Left lung (tissue), 10 donors: ENCODE results near the gene OR1J2. TPM values are rescaled to one million over a fixed set of nuclear protein-coding genes. Genes with fewer than 3 reads are reported as not detected.

Experiments used
- ATAC-seq: fragments of 200-7000 bp; cut with Tn5 transposase; one replicate; pipeline ENCODE4 v1.9.1; 2020; ENCODE audit warnings: moderate library complexity
- DNase-seq, 4 donors: peaks; one replicate each; pipeline ENCODE4 v3.0.0-alpha.2; 2013 to 2020
- H3K27ac ChIP-seq, 2 donors: fragments of 200-600 bp; sonication (generic) in 1 of 2; one replicate each; pipeline versions ENCODE4 v1.5.0 to v1.8.0; 2020 to 2021
- H3K27me3 ChIP-seq, 2 donors: fragments of 200-600 bp; sonication (generic) in 1 of 2; one replicate each; pipeline versions ENCODE4 v1.5.0 to v1.8.0; 2020 to 2021
- H3K36me3 ChIP-seq, 2 donors: fragments of 200-600 bp; sonication (generic) in 1 of 2; one replicate each; pipeline versions ENCODE4 v1.5.0 to v1.8.0; 2020 to 2021
- H3K4me1 ChIP-seq, 2 donors: fragments of 200-600 bp; one replicate each; pipeline ENCODE4 v1.8.0; 2021
- H3K4me3 ChIP-seq, 2 donors: fragments of 200-600 bp; sonication (generic) in 1 of 2; one replicate each; pipeline versions ENCODE4 v1.5.0 to v1.8.0; 2020 to 2021; ENCODE audit warnings: mild to moderate bottlenecking in 1 of 2
- H3K9me3 ChIP-seq, 2 donors: fragments of 200-600 bp; sonication (generic) in 1 of 2; one replicate each; pipeline versions ENCODE4 v1.5.0 to v1.8.0; 2020 to 2021
- CTCF ChIP-seq, 2 donors: fragments of 200-600 bp; sonication (generic) in 1 of 2; IDR thresholded peaks; one replicate each; pipeline versions ENCODE4 v1.5.0 to v1.8.0; 2021; ENCODE audit warnings: antibody characterized with exemption in 2 of 2
- intact Hi-C, 2 donors: fragments of 100-400 bp; cut with DNase I; formaldehyde crosslinking; loops; one replicate each; pipeline versions ENCODE4 v1.11.2 to v1.14.2; 2022
- polyA plus RNA-seq, 6 donors: library from polyadenylated mRNA; unstranded; fragments of 120-200 nt; gene quantifications; one replicate each; pipeline ENCODE4 v1.2.1, GENCODE V29; 2013; ENCODE audit not compliant: insufficient read length in 6 of 6
- total RNA-seq, 2 donors: library from RNA; stranded (reverse); fragmentation: NEBNext Ultra II Directional; extraction: Animal tissue kit (Norgen Biotek cat#: 25700); gene quantifications; one replicate each; pipeline ENCODE4 v1.2.1, GENCODE V29; 2021
- donor health status: DM: no; HTN: yes; CAD: no.
- donor health status: DM: no; HTN: no; CAD: no.

OR1J2 gene
- total and polyA plus RNA-seq, 8 donors, result not detected

DNA sequence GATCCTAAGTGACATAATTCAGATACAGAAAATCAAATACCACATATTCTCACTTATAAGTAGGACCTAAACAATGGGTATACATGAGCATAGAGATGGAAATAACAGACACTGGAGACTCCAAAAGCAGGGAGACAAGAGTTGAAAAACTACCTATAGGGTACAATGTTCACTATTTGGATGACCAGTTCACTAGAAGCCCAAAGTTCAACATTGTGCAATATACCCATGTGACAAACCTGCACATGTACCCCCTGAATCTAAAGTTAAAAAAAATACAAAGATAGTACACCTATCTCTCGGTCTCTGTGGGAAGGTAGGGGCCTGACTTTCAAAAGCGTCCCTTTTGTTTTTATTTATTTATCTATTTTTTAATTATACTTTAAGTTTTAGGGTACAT lies 28.2 kb downstream of the OR1J2 start:
- no peak overlapping the region for H3K27ac ChIP-seq
- intact Hi-C loops, result no loop called here
- ATAC-seq (no peak), DNase-seq (no peak)
- no peaks in the 10 kb centered on the region for H3K36me3 ChIP-seq
- H3K4me3 ChIP-seq, result no peak overlapping the region
- no peaks in the 10 kb centered on the region for H3K4me1 ChIP-seq
- H3K9me3 ChIP-seq, result no peaks in the 10 kb centered on the region
- no peaks in the 10 kb centered on the region for H3K27me3 ChIP-seq
- no peak for TF ChIP-seq CTCF (IDR thresholded peaks at IDR 0.05)

DNA sequence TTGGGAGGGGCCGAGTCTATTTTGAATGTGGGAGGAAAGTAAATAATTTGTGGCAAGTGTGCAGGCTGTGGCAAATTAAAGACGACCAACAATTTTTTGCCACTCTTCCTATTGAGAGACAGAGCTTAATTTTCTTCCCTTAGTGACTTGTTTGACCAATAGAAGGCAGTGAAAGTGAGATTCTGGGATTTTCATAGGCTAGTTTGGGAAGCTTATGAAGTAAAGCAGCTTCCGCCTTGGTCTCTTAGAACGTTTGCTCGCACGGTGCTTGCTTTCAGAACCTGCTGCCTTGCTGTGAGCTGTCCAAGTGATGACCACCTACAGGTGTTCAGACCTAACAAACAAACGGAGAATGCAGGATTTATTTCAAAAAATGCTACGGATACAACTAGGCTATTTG lies 35.6 kb downstream of the OR1J2 start:
- DNase-seq (no peak), ATAC-seq (no peak)
- H3K27me3 ChIP-seq, result no peaks in the 10 kb centered on the region
- no peak for TF ChIP-seq CTCF (IDR thresholded peaks at IDR 0.05)
- H3K9me3 ChIP-seq, result no peaks in the 10 kb centered on the region
- H3K4me3 ChIP-seq, result no peak overlapping the region
- intact Hi-C loops, result no loop called here
- H3K36me3 ChIP-seq, result no peaks in the 10 kb centered on the region
- no peak overlapping the region for H3K27ac ChIP-seq
- no peaks in the 10 kb centered on the region for H3K4me1 ChIP-seq

DNA sequence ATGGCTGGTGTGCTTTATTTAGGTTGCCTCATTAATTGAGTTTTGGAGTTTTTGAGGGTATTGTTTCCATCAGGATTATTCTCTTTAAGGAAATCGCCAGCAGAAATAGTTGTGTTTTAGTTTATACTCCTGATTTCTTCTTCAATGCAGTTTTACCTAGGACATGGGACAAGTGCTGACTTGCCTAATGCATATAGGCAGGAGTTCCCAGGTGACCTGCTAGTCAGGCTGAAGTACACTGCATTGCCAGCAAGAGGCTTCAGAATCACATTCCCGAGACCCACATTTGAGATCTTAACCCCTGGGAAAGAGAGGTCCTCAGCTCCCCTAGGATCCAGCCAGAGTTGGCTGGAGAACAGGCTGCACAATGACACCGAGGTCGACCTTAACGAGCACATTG lies 40.8 kb downstream of the OR1J2 start:
- DNase-seq (no peak), ATAC-seq (no peak)
- intact Hi-C loops, result no loop called here
- no peaks in the 10 kb centered on the region for H3K27me3 ChIP-seq
- no peak overlapping the region for H3K27ac ChIP-seq
- no peaks in the 10 kb centered on the region for H3K36me3 ChIP-seq
- H3K9me3 ChIP-seq, result no peaks in the 10 kb centered on the region
- TF ChIP-seq CTCF (IDR thresholded peaks at IDR 0.05), result no peak
- H3K4me1 ChIP-seq, result no peaks in the 10 kb centered on the region
- no peak overlapping the region for H3K4me3 ChIP-seq

GRCh38 chr9:122552812-122553211 lies 42.2 kb downstream of the OR1J2 start, which contains the start of gene OR1N2:
Gene OR1N2 (plus strand): TSS chr9:122553112. CDS start chr9:122553212, 100 bp downstream.
- no peak for TF ChIP-seq CTCF (IDR thresholded peaks at IDR 0.05)
- Histone ChIP-seq H3K4me3 (no peak within 1 kb of the TSS), H3K27me3 (no peaks in the 10 kb centered on the region), H3K9me3 (no peaks in the 10 kb centered on the region), H3K4me1 (no peaks in the 10 kb centered on the region), H3K36me3 (no peaks in the 10 kb centered on the region), H3K27ac (no peak within 1 kb of the TSS)
- intact Hi-C loops, result no loop called here
- DNase-seq (no peak), ATAC-seq (no peak)

Other genes with a start within 250 kb of the OR1J2 start
- gene RBM18, start 246.0 kb upstream of the OR1J2 start, total RNA-seq, result 10 to 100 TPM; 17.8 to 21.6 TPM
- 10 to 100 TPM; 27.9 to 38.7 (median 30.1) TPM for gene RBM18, start 246.0 kb upstream of the OR1J2 start, polyA plus RNA-seq
- 10 to 100 TPM; 21.3 to 35.7 TPM for gene MRRF, start 245.9 kb upstream of the OR1J2 start, total RNA-seq
- gene MRRF, start 245.9 kb upstream of the OR1J2 start, polyA plus RNA-seq, result 10 to 100 TPM; 36.4 to 53.0 (median 42.0) TPM
- gene PTGS1, start 139.8 kb upstream of the OR1J2 start, total RNA-seq, result 10 to 100 TPM; 12.9 to 16.3 TPM
- gene PTGS1, start 139.8 kb upstream of the OR1J2 start, polyA plus RNA-seq, result 1 to 10 TPM; 3.8 to 5.4 (median 4.3) TPM
- gene OR1J1, start 32.9 kb upstream of the OR1J2 start, total RNA-seq, result not detected
- gene OR1J1, start 32.9 kb upstream of the OR1J2 start, polyA plus RNA-seq, result not detected
- not detected for gene OR1J4, start 8.3 kb downstream of the OR1J2 start, total RNA-seq
- not detected for gene OR1J4, start 8.3 kb downstream of the OR1J2 start, polyA plus RNA-seq
- gene OR1N1, start 16.5 kb downstream of the OR1J2 start, total RNA-seq, result not detected
- gene OR1N1, start 16.5 kb downstream of the OR1J2 start, polyA plus RNA-seq, result not detected
- gene OR1N2, start 42.3 kb downstream of the OR1J2 start, total RNA-seq, result not detected
- not detected for gene OR1N2, start 42.3 kb downstream of the OR1J2 start, polyA plus RNA-seq
- gene OR1L8, start 72.6 kb downstream of the OR1J2 start, total RNA-seq, result not detected
- gene OR1L8, start 72.6 kb downstream of the OR1J2 start, polyA plus RNA-seq, result under 1 TPM; 0.10 to 0.52 (median 0.37) TPM
- not detected for gene OR1Q1, start 103.9 kb downstream of the OR1J2 start, total RNA-seq
- under 1 TPM in 1 of 6 donors, not detected in 5; 0.21 TPM for gene OR1Q1, start 103.9 kb downstream of the OR1J2 start, polyA plus RNA-seq
- under 1 TPM in 1 of 2 donors, not detected in 1; 0.29 TPM for gene OR1B1, start 146.8 kb downstream of the OR1J2 start, total RNA-seq
- gene OR1B1, start 146.8 kb downstream of the OR1J2 start, polyA plus RNA-seq, result under 1 TPM in 1 of 6 donors, not detected in 5; 0.20 TPM
- gene OR1L1, start 150.9 kb downstream of the OR1J2 start, total RNA-seq, result not detected
- not detected for gene OR1L1, start 150.9 kb downstream of the OR1J2 start, polyA plus RNA-seq
- gene OR1L3, start 164.3 kb downstream of the OR1J2 start, total RNA-seq, result not detected
- gene OR1L3, start 164.3 kb downstream of the OR1J2 start, polyA plus RNA-seq, result not detected
- not detected for gene OR1L4, start 213.2 kb downstream of the OR1J2 start, total RNA-seq
- gene OR1L4, start 213.2 kb downstream of the OR1J2 start, polyA plus RNA-seq, result not detected
- not detected for gene OR1L6, start 231.5 kb downstream of the OR1J2 start, total RNA-seq
- not detected for gene OR1L6, start 231.5 kb downstream of the OR1J2 start, polyA plus RNA-seq